ENCODE data around the gene C16orf89.

DNA sequence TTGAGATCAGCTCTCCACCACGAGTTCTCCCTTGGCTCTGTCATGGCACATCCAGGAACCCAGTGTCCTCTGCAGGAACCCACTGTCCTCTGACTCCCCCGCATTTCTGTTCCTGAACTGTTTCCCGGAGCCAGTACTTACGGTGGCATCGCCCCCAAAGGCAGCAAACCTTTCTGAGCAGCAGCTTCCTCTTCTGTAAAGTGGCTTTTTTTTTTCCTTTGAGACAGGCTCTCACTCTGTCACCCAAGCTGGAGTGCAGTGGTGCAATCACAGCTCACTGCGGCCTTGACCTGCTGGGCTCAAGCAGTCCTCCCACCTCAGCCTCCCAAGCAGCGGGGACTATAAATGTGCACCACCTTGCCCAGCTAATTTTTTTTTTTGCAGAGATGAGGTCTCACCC is 64.2 kb downstream of the C16orf89 start:
- TF ChIP-seq, protein P1, sequence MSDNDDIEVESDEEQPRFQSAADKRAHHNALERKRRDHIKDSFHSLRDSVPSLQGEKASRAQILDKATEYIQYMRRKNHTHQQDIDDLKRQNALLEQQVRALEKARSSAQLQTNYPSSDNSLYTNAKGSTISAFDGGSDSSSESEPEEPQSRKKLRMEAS (IDR thresholded peaks at IDR 0.05), result no peak
- no peak for TF ChIP-seq ELF1 (IDR thresholded peaks at IDR 0.05; ENCODE audit: borderline replicate concordance, low read depth)
- TF ChIP-seq, protein P2, sequence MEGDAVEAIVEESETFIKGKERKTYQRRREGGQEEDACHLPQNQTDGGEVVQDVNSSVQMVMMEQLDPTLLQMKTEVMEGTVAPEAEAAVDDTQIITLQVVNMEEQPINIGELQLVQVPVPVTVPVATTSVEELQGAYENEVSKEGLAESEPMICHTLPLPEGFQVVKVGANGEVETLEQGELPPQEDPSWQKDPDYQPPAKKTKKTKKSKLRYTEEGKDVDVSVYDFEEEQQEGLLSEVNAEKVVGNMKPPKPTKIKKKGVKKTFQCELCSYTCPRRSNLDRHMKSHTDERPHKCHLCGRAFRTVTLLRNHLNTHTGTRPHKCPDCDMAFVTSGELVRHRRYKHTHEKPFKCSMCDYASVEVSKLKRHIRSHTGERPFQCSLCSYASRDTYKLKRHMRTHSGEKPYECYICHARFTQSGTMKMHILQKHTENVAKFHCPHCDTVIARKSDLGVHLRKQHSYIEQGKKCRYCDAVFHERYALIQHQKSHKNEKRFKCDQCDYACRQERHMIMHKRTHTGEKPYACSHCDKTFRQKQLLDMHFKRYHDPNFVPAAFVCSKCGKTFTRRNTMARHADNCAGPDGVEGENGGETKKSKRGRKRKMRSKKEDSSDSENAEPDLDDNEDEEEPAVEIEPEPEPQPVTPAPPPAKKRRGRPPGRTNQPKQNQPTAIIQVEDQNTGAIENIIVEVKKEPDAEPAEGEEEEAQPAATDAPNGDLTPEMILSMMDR (IDR thresholded peaks at IDR 0.05 in 2 of 3, conservative IDR thresholded peaks at IDR 0.05 in 1 of 3; ENCODE audit: borderline replicate concordance in 1 of 3, insufficient read depth in 1 of 3, low read depth in 2 of 3, low read length in 2 of 3), result no peak
- TF ChIP-seq JUND (IDR thresholded peaks at IDR 0.05), result no peak
- no peak for TF ChIP-seq CEBPB (IDR thresholded peaks at IDR 0.05; ENCODE audit: low read depth)
- TF ChIP-seq EZH2phosphoT487 (IDR thresholded peaks at IDR 0.05; ENCODE audit: borderline replicate concordance), result no peak
- no peak for TF ChIP-seq POLR2AphosphoS5 (IDR thresholded peaks at IDR 0.05; ENCODE audit: low read depth, low read length)
- TF ChIP-seq YY1 (IDR thresholded peaks at IDR 0.05; ENCODE audit: extremely low read depth, insufficient replicate concordance, low read depth, low read length), result no peak
- TF ChIP-seq RAD21 (IDR thresholded peaks at IDR 0.05; ENCODE audit: low read depth), result no peak
- no peak for TF ChIP-seq POLR2A (IDR thresholded peaks at IDR 0.05; ENCODE audit: borderline replicate concordance, extremely low read depth, insufficient read depth, insufficient read length)
- TF ChIP-seq EZH2 (IDR thresholded peaks at IDR 0.05), result no peak
- TF ChIP-seq, protein P3, sequence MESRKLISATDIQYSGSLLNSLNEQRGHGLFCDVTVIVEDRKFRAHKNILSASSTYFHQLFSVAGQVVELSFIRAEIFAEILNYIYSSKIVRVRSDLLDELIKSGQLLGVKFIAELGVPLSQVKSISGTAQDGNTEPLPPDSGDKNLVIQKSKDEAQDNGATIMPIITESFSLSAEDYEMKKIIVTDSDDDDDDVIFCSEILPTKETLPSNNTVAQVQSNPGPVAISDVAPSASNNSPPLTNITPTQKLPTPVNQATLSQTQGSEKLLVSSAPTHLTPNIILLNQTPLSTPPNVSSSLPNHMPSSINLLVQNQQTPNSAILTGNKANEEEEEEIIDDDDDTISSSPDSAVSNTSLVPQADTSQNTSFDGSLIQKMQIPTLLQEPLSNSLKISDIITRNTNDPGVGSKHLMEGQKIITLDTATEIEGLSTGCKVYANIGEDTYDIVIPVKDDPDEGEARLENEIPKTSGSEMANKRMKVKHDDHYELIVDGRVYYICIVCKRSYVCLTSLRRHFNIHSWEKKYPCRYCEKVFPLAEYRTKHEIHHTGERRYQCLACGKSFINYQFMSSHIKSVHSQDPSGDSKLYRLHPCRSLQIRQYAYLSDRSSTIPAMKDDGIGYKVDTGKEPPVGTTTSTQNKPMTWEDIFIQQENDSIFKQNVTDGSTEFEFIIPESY (IDR thresholded peaks at IDR 0.05; ENCODE audit: extremely low read depth, insufficient replicate concordance, low read length), result no peak
- TF ChIP-seq FOSL1 (IDR thresholded peaks at IDR 0.05; ENCODE audit: low read depth), result no peak
- no peak for TF ChIP-seq TCF7L2 (IDR thresholded peaks at IDR 0.05; ENCODE audit: borderline replicate concordance, extremely low read depth, insufficient read depth, insufficient read length)
